Measurements from ENCODE around the gene C3. TPM values are rescaled to one million over a fixed set of nuclear protein-coding genes. Genes with fewer than 3 reads are reported as not detected.
A peak's percentile ranks its signal among the peaks of the same experiment; 100 is the strongest.

Gene C3
- total and polyA plus RNA-seq, 2 donors from 2014 or later, result 452 to 3,831 TPM

GRCh38 chr19:6677883-6678689 is 42.4 kb downstream of the C3 start:
- Histone ChIP-seq H3K27me3 (ENCODE audit: control insufficient read depth, insufficient read depth, low read length) (no peaks in the 10 kb centered on the region), H3K4me1 (ENCODE audit: control insufficient read depth in 2 of 3, insufficient read depth in 2 of 3, low read depth in 1 of 3, low read length in 3 of 3) (no peaks in the 10 kb centered on the region), H3K9me3 (ENCODE audit: control insufficient read depth in 2 of 3, insufficient read depth in 1 of 3, low read length in 3 of 3) (no peaks in the 10 kb centered on the region), H3K9ac (ENCODE audit: low read length in 3 of 3) (no peak overlapping the region), H3K4me3 (ENCODE audit: low read length in 3 of 3) (no peak overlapping the region), H3K36me3 (ENCODE audit: control insufficient read depth in 2 of 3, insufficient read depth in 3 of 3, low read length in 3 of 3) (no peaks in the 10 kb centered on the region), H3K27ac (ENCODE audit: low read depth in 2 of 2, low read length in 2 of 2) (no peak overlapping the region)
- DNase-seq, result peak in 2 of 5 donors; percentile 7 to 70
- intact Hi-C loops (cut with DNase I), result no loop called here
- no peak for FAIRE-seq
- no peak for TF ChIP-seq CTCF (IDR thresholded peaks at IDR 0.05; ENCODE audit: borderline replicate concordance, extremely low read depth, insufficient read depth)

- H3K27me3 ChIP-seq (ENCODE audit: control insufficient read depth, insufficient read depth, low read length), result no peaks in the 10 kb centered on the region
- H3K9ac ChIP-seq (ENCODE audit: low read length in 3 of 3), result no peak overlapping the region
- DNase-seq (peak in 1 of 5 donors; percentile 57), FAIRE-seq (no peak)
- no peaks in the 10 kb centered on the region for H3K9me3 ChIP-seq (ENCODE audit: control insufficient read depth in 2 of 3, insufficient read depth in 1 of 3, low read length in 3 of 3)
- TF ChIP-seq CTCF (IDR thresholded peaks at IDR 0.05; ENCODE audit: borderline replicate concordance, extremely low read depth, insufficient read depth), result no peak
- intact Hi-C loops (cut with DNase I), result no loop called here
- H3K4me3 ChIP-seq (ENCODE audit: low read length in 3 of 3), result no peak overlapping the region
- no peaks in the 10 kb centered on the region for H3K36me3 ChIP-seq (ENCODE audit: control insufficient read depth in 2 of 3, insufficient read depth in 3 of 3, low read length in 3 of 3)
- H3K27ac ChIP-seq (ENCODE audit: low read depth in 2 of 2, low read length in 2 of 2), result no peak overlapping the region
- H3K4me1 ChIP-seq (ENCODE audit: control insufficient read depth in 2 of 3, insufficient read depth in 2 of 3, low read depth in 1 of 3, low read length in 3 of 3), result no peaks in the 10 kb centered on the region
Observed at GRCh38 chr19:6677495-6677882, 43.0 kb downstream of the C3 start.

DNA sequence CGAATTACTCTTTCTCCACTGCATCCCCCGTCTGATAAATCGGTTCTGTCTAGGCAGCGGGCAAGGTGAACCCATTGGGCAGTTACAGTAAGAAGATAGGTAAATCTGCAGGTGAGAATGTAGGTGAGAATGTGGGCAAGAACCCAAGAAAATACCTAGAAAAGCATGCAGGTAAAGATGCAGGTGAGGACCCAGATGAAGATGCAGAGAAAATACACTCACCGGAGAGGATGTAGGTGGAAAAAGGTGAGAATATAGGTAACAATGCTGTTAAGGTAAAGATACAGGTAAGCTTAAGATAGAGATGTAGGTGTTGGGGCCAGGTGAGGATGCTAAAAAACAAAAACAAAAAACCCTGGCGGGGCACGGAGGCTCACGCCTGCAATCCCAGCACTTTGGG is 44.2 kb downstream of the C3 start:
- Histone ChIP-seq H3K27me3 (ENCODE audit: control insufficient read depth, insufficient read depth, low read length) (no peaks in the 10 kb centered on the region), H3K9ac (ENCODE audit: low read length in 3 of 3) (no peak overlapping the region), H3K4me1 (ENCODE audit: control insufficient read depth in 2 of 3, insufficient read depth in 2 of 3, low read depth in 1 of 3, low read length in 3 of 3) (no peaks in the 10 kb centered on the region), H3K36me3 (ENCODE audit: control insufficient read depth in 2 of 3, insufficient read depth in 3 of 3, low read length in 3 of 3) (no peaks in the 10 kb centered on the region), H3K27ac (ENCODE audit: low read depth in 2 of 2, low read length in 2 of 2) (no peak overlapping the region), H3K9me3 (ENCODE audit: control insufficient read depth in 2 of 3, insufficient read depth in 1 of 3, low read length in 3 of 3) (no peaks in the 10 kb centered on the region), H3K4me3 (ENCODE audit: low read length in 3 of 3) (no peak overlapping the region)
- FAIRE-seq (no peak), DNase-seq (no peak)
- intact Hi-C loops (cut with DNase I), result no loop called here
- TF ChIP-seq CTCF (IDR thresholded peaks at IDR 0.05; ENCODE audit: borderline replicate concordance, extremely low read depth, insufficient read depth), result no peak

Data from kidney (tissue), 14 donors.